CD14-positive monocyte (primary cell): ENCODE results near the gene FBXO8. TPM values are rescaled to one million over a fixed set of nuclear protein-coding genes. Genes with fewer than 3 reads are reported as not detected.

Source experiments
- DNase-seq, 3 donors: peaks; one replicate each; pipeline ENCODE4 v3.0.0-alpha.2; 2011 to 2022
- H2AFZ ChIP-seq: 2 replicates; pipeline ENCODE4 v1.6.0; 2012; ENCODE audit warnings: mild to moderate bottlenecking, low read depth, low read length, inconsistent platforms; ENCODE audit not compliant: insufficient read depth, poor library complexity, severe bottlenecking
- H3K27ac ChIP-seq, 2 donors: 1 replicate in 1 of 2; 2 replicates in 1 of 2; pipeline ENCODE4 v1.5.1; 2012 to 2013; ENCODE audit warnings: low read length in 2 of 2, control low read depth in 1 of 2, inconsistent platforms in 1 of 2, low read depth in 1 of 2, mild to moderate bottlenecking in 1 of 2
- H3K27me3 ChIP-seq, 2 donors: one replicate each; pipeline versions ENCODE4 v1.6.0 to v1.6.1; 2011 to 2013; ENCODE audit warnings: low read length in 2 of 2; ENCODE audit not compliant: control insufficient read depth in 2 of 2, insufficient read depth in 2 of 2
- H3K36me3 ChIP-seq, 2 donors: replicated peaks in 1 of 2; 1 replicate in 1 of 2; 2 replicates in 1 of 2; pipeline versions ENCODE4 v1.5.1 to v1.6.1; 2012 to 2013; ENCODE audit warnings: low read length in 2 of 2, control low read depth in 1 of 2, inconsistent platforms in 1 of 2, mild to moderate bottlenecking in 1 of 2; ENCODE audit not compliant: insufficient read depth in 2 of 2, control insufficient read depth in 1 of 2
- H3K4me1 ChIP-seq, 2 donors: 1 replicate in 1 of 2; 2 replicates in 1 of 2; pipeline versions ENCODE4 v1.5.1 to v1.6.1; 2012 to 2013; ENCODE audit warnings: low read length in 2 of 2, control low read depth in 1 of 2, inconsistent platforms in 1 of 2, mild to moderate bottlenecking in 1 of 2, moderate library complexity in 1 of 2; ENCODE audit not compliant: insufficient read depth in 2 of 2, control insufficient read depth in 1 of 2
- H3K4me2 ChIP-seq: replicated peaks from 2 replicates; pipeline ENCODE3; 2012; ENCODE audit warnings: low read length, moderate library complexity, mild to moderate bottlenecking; ENCODE audit not compliant: poor library complexity, severe bottlenecking; ENCODE audit errors: extremely low read depth
- H3K4me3 ChIP-seq, 3 experiments: fragments of 200-600 bp in 1 of 3; sonication (generic) in 1 of 3; replicated peaks in 1 of 3; 1 replicate in 2 of 3; 2 replicates in 1 of 3; pipeline ENCODE4 v1.5.1; 2011 to 2013; ENCODE audit warnings: low read length in 3 of 3, mild to moderate bottlenecking in 3 of 3, control low read depth in 2 of 3, low read depth in 2 of 3, inconsistent platforms in 1 of 3, moderate library complexity in 1 of 3
- H3K79me2 ChIP-seq: 2 replicates; pipeline ENCODE4 v1.6.0; 2012; ENCODE audit warnings: mild to moderate bottlenecking, control low read depth, inconsistent platforms, low read length, moderate library complexity; ENCODE audit not compliant: insufficient read depth
- H3K9ac ChIP-seq: 2 replicates; pipeline ENCODE4 v1.6.0; 2017; ENCODE audit warnings: low read length, mild to moderate bottlenecking; ENCODE audit not compliant: insufficient read depth, poor library complexity, severe bottlenecking
- H3K9me3 ChIP-seq, 2 donors: replicated peaks in 1 of 2; 1 replicate in 1 of 2; 2 replicates in 1 of 2; pipeline versions ENCODE4 v1.5.1 to v1.6.1; 2012 to 2013; ENCODE audit warnings: low read length in 2 of 2, control low read depth in 1 of 2; ENCODE audit not compliant: control insufficient read depth in 1 of 2, insufficient read depth in 1 of 2
- H4K20me1 ChIP-seq: 2 replicates; pipeline ENCODE4 v1.6.0; 2012; ENCODE audit warnings: mild to moderate bottlenecking, low read length, control low read depth, moderate library complexity; ENCODE audit not compliant: insufficient read depth
- H3K27ac Mint-ChIP-seq, 7 donors: one replicate each; pipeline ENCODE4 v1.8.0; 2020; ENCODE audit warnings: mild to moderate bottlenecking in 7 of 7, mixed read lengths in 7 of 7, moderate library complexity in 6 of 7, inconsistent platforms in 2 of 7
- H3K27me3 Mint-ChIP-seq, 3 donors: one replicate each; pipeline ENCODE4 v1.8.0; 2021 to 2022; ENCODE audit warnings: low read depth in 3 of 3, mild to moderate bottlenecking in 3 of 3, mixed read lengths in 3 of 3, moderate library complexity in 3 of 3, inconsistent platforms in 1 of 3
- H3K36me3 Mint-ChIP-seq, 2 donors: one replicate each; pipeline ENCODE4 v1.8.0; 2020; ENCODE audit warnings: mixed read lengths in 2 of 2, inconsistent platforms in 1 of 2, mild to moderate bottlenecking in 1 of 2
- H3K4me1 Mint-ChIP-seq: one replicate; pipeline ENCODE4 v1.8.0; 2020; ENCODE audit warnings: mild to moderate bottlenecking, mixed read lengths
- H3K4me3 Mint-ChIP-seq, 2 donors: one replicate each; pipeline ENCODE4 v1.8.0; 2020; ENCODE audit warnings: mild to moderate bottlenecking in 2 of 2, mixed read lengths in 2 of 2, moderate library complexity in 1 of 2
- H3K9me3 Mint-ChIP-seq, 7 donors: one replicate each; pipeline ENCODE4 v1.8.0; 2020 to 2022; ENCODE audit warnings: mixed read lengths in 7 of 7, mild to moderate bottlenecking in 6 of 7, moderate library complexity in 6 of 7, inconsistent platforms in 2 of 7
- WGBS: methylation state at CpG from one replicate; pipeline ENCODE4 v1.1.5; 2013; ENCODE audit warnings: missing lambda C conversion rate; ENCODE audit not compliant: insufficient coverage; 5-methylcytosine and 5-hydroxymethylcytosine counted together
- intact Hi-C, 2 donors: fragments of 100-400 bp; cut with micrococcal nuclease; formaldehyde crosslinking; loops; one replicate each; pipeline versions ENCODE4 v1.15.0 to v1.15.1; 2023
- polyA plus RNA-seq, 3 donors: library from polyadenylated mRNA; depleted of rRNA in 1 of 3; unstranded in 2 of 3; stranded (reverse) in 1 of 3; fragments of 300-500 nt in 2 of 3; fragments of >200 nt in 1 of 3; fragmentation: Illumina TruSeq in 2 of 3; gene quantifications; 1 replicate in 2 of 3; 2 replicates in 1 of 3; pipeline ENCODE4 v1.2.3, GENCODE V29; 2012 to 2021
- TF ChIP-seq, protein P1 (sequence below): fragments of 200-600 bp; IDR thresholded peaks from one replicate; pipeline ENCODE4 v1.8.0; 2022; ENCODE audit warnings: antibody characterized with exemption, mild to moderate bottlenecking

Gene FBXO8
- polyA plus RNA-seq, 3 donors, result 3.9 to 6.5 (median 5.4) TPM

GRCh38 chr4:174216799-174217272, 66.6 kb downstream of the FBXO8 start:
- Histone ChIP-seq H3K27ac (no peak overlapping the region), H3K4me2 (no peak overlapping the region), H3K4me3 (no peak overlapping the region), H4K20me1 (no peaks in the 10 kb centered on the region), H3K9me3 (peaks cover 6 to 54% of the 10 kb centered on the region in 2 donors), H2AFZ (no peak overlapping the region), H3K4me1 (peaks cover 8% of the 10 kb centered on the region in 2 donors), H3K79me2 (no peaks in the 10 kb centered on the region), H3K36me3 (no peaks in the 10 kb centered on the region), H3K27me3 (peaks cover 91 to 99% of the 10 kb centered on the region in 2 donors), H3K9ac (no peak overlapping the region)
- peaks cover 30% of the 10 kb centered on the region for H3K4me1 Mint-ChIP-seq
- intact Hi-C loops, result no loop called here
- H3K36me3 Mint-ChIP-seq, result peaks cover 8 to 20% of the 10 kb centered on the region in 2 donors
- peak overlapping the region in 1 of 2 donors; percentile 84 for H3K4me3 Mint-ChIP-seq
- peaks cover 0 to 43% (median 15%) of the 10 kb centered on the region in 7 donors for H3K9me3 Mint-ChIP-seq
- peaks cover 87 to 92% (median 89%) of the 10 kb centered on the region in 3 donors for H3K27me3 Mint-ChIP-seq
- WGBS, result 12% methylated on average over 15 of the region's 15 CpGs
- TF ChIP-seq, protein P1, sequence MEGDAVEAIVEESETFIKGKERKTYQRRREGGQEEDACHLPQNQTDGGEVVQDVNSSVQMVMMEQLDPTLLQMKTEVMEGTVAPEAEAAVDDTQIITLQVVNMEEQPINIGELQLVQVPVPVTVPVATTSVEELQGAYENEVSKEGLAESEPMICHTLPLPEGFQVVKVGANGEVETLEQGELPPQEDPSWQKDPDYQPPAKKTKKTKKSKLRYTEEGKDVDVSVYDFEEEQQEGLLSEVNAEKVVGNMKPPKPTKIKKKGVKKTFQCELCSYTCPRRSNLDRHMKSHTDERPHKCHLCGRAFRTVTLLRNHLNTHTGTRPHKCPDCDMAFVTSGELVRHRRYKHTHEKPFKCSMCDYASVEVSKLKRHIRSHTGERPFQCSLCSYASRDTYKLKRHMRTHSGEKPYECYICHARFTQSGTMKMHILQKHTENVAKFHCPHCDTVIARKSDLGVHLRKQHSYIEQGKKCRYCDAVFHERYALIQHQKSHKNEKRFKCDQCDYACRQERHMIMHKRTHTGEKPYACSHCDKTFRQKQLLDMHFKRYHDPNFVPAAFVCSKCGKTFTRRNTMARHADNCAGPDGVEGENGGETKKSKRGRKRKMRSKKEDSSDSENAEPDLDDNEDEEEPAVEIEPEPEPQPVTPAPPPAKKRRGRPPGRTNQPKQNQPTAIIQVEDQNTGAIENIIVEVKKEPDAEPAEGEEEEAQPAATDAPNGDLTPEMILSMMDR, result no peak
- no peak overlapping the region for H3K27ac Mint-ChIP-seq
- DNase-seq, result no peak

- H3K27me3 ChIP-seq, result peaks cover 95 to 99% of the 10 kb centered on the region in 2 donors
- H3K4me3 ChIP-seq, result no peak overlapping the region
- H3K4me2 ChIP-seq, result no peak overlapping the region
- H3K79me2 ChIP-seq, result no peaks in the 10 kb centered on the region
- Mint-ChIP-seq H3K27me3 (peaks cover 88 to 95% (median 91%) of the 10 kb centered on the region in 3 donors), H3K36me3 (peaks cover 8 to 20% of the 10 kb centered on the region in 2 donors), H3K4me1 (peaks cover 36% of the 10 kb centered on the region), H3K27ac (no peak overlapping the region), H3K9me3 (peaks cover 0 to 43% (median 15%) of the 10 kb centered on the region in 7 donors), H3K4me3 (peak overlapping the region in 1 of 2 donors; percentile 84)
- WGBS, result no CpG with 5 or more reads among the region's 11 CpGs
- no peak overlapping the region for H2AFZ ChIP-seq
- H3K9me3 ChIP-seq, result peaks cover 6 to 60% of the 10 kb centered on the region in 2 donors
- no peak overlapping the region for H3K27ac ChIP-seq
- intact Hi-C loops, result no loop called here
- peaks cover 8 to 12% of the 10 kb centered on the region in 2 donors for H3K4me1 ChIP-seq
- no peak overlapping the region for H3K9ac ChIP-seq
- DNase-seq, result no peak
- TF ChIP-seq, protein P1, result no peak
- H3K36me3 ChIP-seq, result no peaks in the 10 kb centered on the region
- H4K20me1 ChIP-seq, result no peaks in the 10 kb centered on the region
Observed at GRCh38 chr4:174215961-174216680, 67.3 kb downstream of the FBXO8 start.
